Retinal pigment epithelial cell (primary cell): Measurements from ENCODE around the gene CILP2.

Source experiments
- DNase-seq: peaks from one replicate; pipeline ENCODE4 v3.0.0-alpha.2; 2010; ENCODE audit warnings: low read depth
- H3K4me3 ChIP-seq: 2 replicates; pipeline ENCODE4 v1.5.1; 2011; ENCODE audit warnings: mild to moderate bottlenecking, low read length, control low read depth, moderate library complexity
- CTCF ChIP-seq: conservative IDR thresholded peaks from 2 replicates; pipeline ENCODE4 v1.5.1; 2011; ENCODE audit warnings: low read depth, low read length, control low read depth, inconsistent platforms

The CILP2 gene

GRCh38 chr19:19538061-19538784 lies at the start of gene CILP2:
Gene CILP2 (plus strand): TSS chr19:19538265. CDS start chr19:19538350, 85 bp downstream.
- DNase-seq, result no peak

GRCh38 chr19:19488875-19489690 lies 49.0 kb upstream of the CILP2 start:
- peak; percentile 60 for DNase-seq
- no peak overlapping the region for H3K4me3 ChIP-seq
- no peak for TF ChIP-seq CTCF

More at GRCh38 chr19:19538061-19538784, at the start of gene CILP2:
- no peak within 1 kb of the TSS for H3K4me3 ChIP-seq
- TF ChIP-seq CTCF, result no peak

GRCh38 chr19:19489804-19490204 lies 48.3 kb upstream of the CILP2 start:
- no peak for DNase-seq
- no peak for TF ChIP-seq CTCF
- H3K4me3 ChIP-seq, result no peak overlapping the region

- no peak overlapping the region for H3K4me3 ChIP-seq
- peak; percentile 44 for DNase-seq
- peak; percentile 81 for TF ChIP-seq CTCF
Measured at GRCh38 chr19:19490214-19490968, 47.7 kb upstream of the CILP2 start.

- H3K4me3 ChIP-seq, result no peak overlapping the region
- no peak for TF ChIP-seq CTCF
Measured at GRCh38 chr19:19491321-19492025, 46.6 kb upstream of the CILP2 start.

GRCh38 chr19:19492026-19492610 lies 45.9 kb upstream of the CILP2 start:
- DNase-seq, result no peak
- no peak overlapping the region for H3K4me3 ChIP-seq
- no peak for TF ChIP-seq CTCF

More at GRCh38 chr19:19491321-19492025, 46.6 kb upstream of the CILP2 start:
- no peak for DNase-seq
